HepG2 (cell line): Measurements from ENCODE around the gene EHD1. TPM values are rescaled to one million over a fixed set of nuclear protein-coding genes. Genes with fewer than 3 reads are reported as not detected.

Experiments used
- CBX5 ChIP-seq: sonication (generic); formaldehyde crosslinking; IDR thresholded peaks from 2 replicates; pipeline ENCODE4 v1.4.0; 2020; ENCODE audit warnings: missing genetic modification reagents, borderline replicate concordance
- DPF2 ChIP-seq: sonication (generic); formaldehyde crosslinking; IDR thresholded peaks from 2 replicates; pipeline ENCODE4 v1.4.0; 2020; ENCODE audit warnings: mild to moderate bottlenecking, low read depth, missing genetic modification reagents, borderline replicate concordance
- GABPB1 ChIP-seq: IDR thresholded peaks from 2 replicates; pipeline ENCODE4 v1.6.1; 2016; ENCODE audit warnings: mild to moderate bottlenecking, missing genetic modification reagents, moderate library complexity, missing compliant biosample characterization
- MEIS1 ChIP-seq: sonication (generic); formaldehyde crosslinking; IDR thresholded peaks from 2 replicates; pipeline ENCODE4 v1.9.0; 2021; ENCODE audit warnings: mild to moderate bottlenecking, missing genetic modification reagents, moderate library complexity, borderline replicate concordance
- NR3C1 ChIP-seq: sonication (generic); formaldehyde crosslinking; IDR thresholded peaks from 2 replicates; pipeline ENCODE4 v1.4.0; 2020; ENCODE audit warnings: missing genetic modification reagents
- RFXANK ChIP-seq: IDR thresholded peaks from 2 replicates; pipeline ENCODE4 v1.6.1; 2016
- SALL1 ChIP-seq: sonication (generic); formaldehyde crosslinking; IDR thresholded peaks from 2 replicates; pipeline ENCODE4 v1.8.0; 2022; ENCODE audit warnings: mild to moderate bottlenecking, missing genetic modification reagents
- ZBTB38 ChIP-seq: sonication (generic); formaldehyde crosslinking; IDR thresholded peaks from 2 replicates; pipeline ENCODE4 v1.5.1; 2020; ENCODE audit warnings: mild to moderate bottlenecking, missing genetic modification reagents
- ZBTB42 ChIP-seq: sonication (generic); formaldehyde crosslinking; IDR thresholded peaks from 2 replicates; pipeline ENCODE4 v1.5.0; 2020; ENCODE audit warnings: mild to moderate bottlenecking, missing genetic modification reagents
- ZNF207 ChIP-seq: fragments of 450-650 bp; IDR thresholded peaks from 2 replicates; pipeline ENCODE4 v1.6.1; 2016; ENCODE audit warnings: antibody characterized with exemption, borderline replicate concordance
- ZNF263 ChIP-seq: sonication (generic); formaldehyde crosslinking; IDR thresholded peaks from 2 replicates; pipeline ENCODE4 v1.4.0; 2020; ENCODE audit warnings: missing genetic modification reagents
- ZNF292 ChIP-seq: sonication (generic); formaldehyde crosslinking; IDR thresholded peaks from 2 replicates; pipeline ENCODE4 v1.8.1; 2022; ENCODE audit warnings: mild to moderate bottlenecking, low read depth, missing genetic modification reagents, borderline replicate concordance
- ZNF768 ChIP-seq: sonication (generic); formaldehyde crosslinking; IDR thresholded peaks from 2 replicates; pipeline ENCODE4 v1.4.0; 2020; ENCODE audit warnings: missing genetic modification reagents
- ZNF776 ChIP-seq: sonication (generic); formaldehyde crosslinking; IDR thresholded peaks from 2 replicates; pipeline ENCODE4 v1.4.0; 2020; ENCODE audit warnings: mild to moderate bottlenecking, missing genetic modification reagents
- ZNF788 ChIP-seq: sonication (generic); formaldehyde crosslinking; IDR thresholded peaks from 2 replicates; pipeline ENCODE4 v1.5.0; 2020; ENCODE audit warnings: mild to moderate bottlenecking, missing genetic modification reagents, borderline replicate concordance
- ZSCAN20 ChIP-seq: sonication (generic); formaldehyde crosslinking; IDR thresholded peaks from 2 replicates; pipeline ENCODE4 v1.4.0; 2020; ENCODE audit warnings: missing genetic modification reagents, mild to moderate bottlenecking, borderline replicate concordance
- polyA plus RNA-seq, 8 experiments: library from polyadenylated mRNA; depleted of rRNA in 3 of 8; stranded (reverse) in 7 of 8; unstranded in 1 of 8; fragments of >200 nt; fragmentation: Illumina TruSeq in 4 of 8; extraction: Trizol in 4 of 8; gene quantifications; 2 replicates each; pipeline versions ENCODE4 v1.2.1 to v1.2.3, GENCODE V29; 2011 to 2016; ENCODE audit warnings: low read depth in 4 of 8, missing spikeins in 1 of 8, mixed read lengths in 1 of 8; ENCODE audit not compliant: insufficient read depth in 1 of 8
- total RNA-seq, 5 experiments: library from RNA; depleted of rRNA; stranded (reverse); fragments of >200 nt; fragmentation: Illumina TruSeq; extraction: Trizol; gene quantifications; 2 replicates each; pipeline ENCODE4 v1.2.3, GENCODE V29; 2016; ENCODE audit warnings: low read depth in 1 of 5
- TF ChIP-seq, protein P1 (sequence below): sonication (generic); formaldehyde crosslinking; IDR thresholded peaks from 2 replicates; pipeline ENCODE4 v1.5.1; 2020; ENCODE audit warnings: missing genetic modification reagents, mild to moderate bottlenecking, borderline replicate concordance
- TF ChIP-seq, protein P2 (sequence below): sonication (generic); formaldehyde crosslinking; IDR thresholded peaks from 2 replicates; pipeline ENCODE4 v1.5.0; 2020; ENCODE audit warnings: mild to moderate bottlenecking, missing genetic modification reagents
- TF ChIP-seq, protein P3 (sequence below): sonication (generic); formaldehyde crosslinking; IDR thresholded peaks from 2 replicates; pipeline ENCODE4 v1.5.1; 2020; ENCODE audit warnings: mild to moderate bottlenecking, missing genetic modification reagents

EHD1 gene
- total and polyA plus RNA-seq, 2 of the 13 experiments (the other 11 are each of a cell fraction or from before 2014, with no cell fraction given), result 23.6 to 26.6 TPM

- TF ChIP-seq ZNF768, result 0 out of 2 replicates have a peak, but pooled peaks have one; percentile 1
- no peak for TF ChIP-seq ZNF263 (CRISPR knock-in tag)
- no peak for TF ChIP-seq ZNF776 (CRISPR knock-in tag)
- no peak for TF ChIP-seq CBX5
- TF ChIP-seq ZNF292 (CRISPR knock-in tag), result 0 out of 2 replicates have a peak, but pooled peaks have one; percentile 18
- 0 out of 2 replicates have a peak, but pooled peaks have one; percentile 33 for TF ChIP-seq MEIS1
- TF ChIP-seq SALL1 (CRISPR knock-in tag), result peak; percentile 6; the same call in 1 of the 2 replicates
- TF ChIP-seq ZNF788 (CRISPR knock-in tag), result no peak
- peak; percentile 12; the same call in 1 of the 2 replicates for TF ChIP-seq GABPB1
- TF ChIP-seq, protein P1, sequence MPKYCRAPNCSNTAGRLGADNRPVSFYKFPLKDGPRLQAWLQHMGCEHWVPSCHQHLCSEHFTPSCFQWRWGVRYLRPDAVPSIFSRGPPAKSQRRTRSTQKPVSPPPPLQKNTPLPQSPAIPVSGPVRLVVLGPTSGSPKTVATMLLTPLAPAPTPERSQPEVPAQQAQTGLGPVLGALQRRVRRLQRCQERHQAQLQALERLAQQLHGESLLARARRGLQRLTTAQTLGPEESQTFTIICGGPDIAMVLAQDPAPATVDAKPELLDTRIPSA, result no peak
- TF ChIP-seq DPF2 (CRISPR knock-in tag), result no peak
- no peak for TF ChIP-seq NR3C1 (CRISPR knock-in tag)
- TF ChIP-seq, protein P2, sequence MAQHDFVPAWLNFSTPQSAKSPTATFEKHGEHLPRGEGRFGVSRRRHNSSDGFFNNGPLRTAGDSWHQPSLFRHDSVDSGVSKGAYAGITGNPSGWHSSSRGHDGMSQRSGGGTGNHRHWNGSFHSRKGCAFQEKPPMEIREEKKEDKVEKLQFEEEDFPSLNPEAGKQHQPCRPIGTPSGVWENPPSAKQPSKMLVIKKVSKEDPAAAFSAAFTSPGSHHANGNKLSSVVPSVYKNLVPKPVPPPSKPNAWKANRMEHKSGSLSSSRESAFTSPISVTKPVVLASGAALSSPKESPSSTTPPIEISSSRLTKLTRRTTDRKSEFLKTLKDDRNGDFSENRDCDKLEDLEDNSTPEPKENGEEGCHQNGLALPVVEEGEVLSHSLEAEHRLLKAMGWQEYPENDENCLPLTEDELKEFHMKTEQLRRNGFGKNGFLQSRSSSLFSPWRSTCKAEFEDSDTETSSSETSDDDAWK (CRISPR knock-in tag), result no peak
- TF ChIP-seq, protein P3, sequence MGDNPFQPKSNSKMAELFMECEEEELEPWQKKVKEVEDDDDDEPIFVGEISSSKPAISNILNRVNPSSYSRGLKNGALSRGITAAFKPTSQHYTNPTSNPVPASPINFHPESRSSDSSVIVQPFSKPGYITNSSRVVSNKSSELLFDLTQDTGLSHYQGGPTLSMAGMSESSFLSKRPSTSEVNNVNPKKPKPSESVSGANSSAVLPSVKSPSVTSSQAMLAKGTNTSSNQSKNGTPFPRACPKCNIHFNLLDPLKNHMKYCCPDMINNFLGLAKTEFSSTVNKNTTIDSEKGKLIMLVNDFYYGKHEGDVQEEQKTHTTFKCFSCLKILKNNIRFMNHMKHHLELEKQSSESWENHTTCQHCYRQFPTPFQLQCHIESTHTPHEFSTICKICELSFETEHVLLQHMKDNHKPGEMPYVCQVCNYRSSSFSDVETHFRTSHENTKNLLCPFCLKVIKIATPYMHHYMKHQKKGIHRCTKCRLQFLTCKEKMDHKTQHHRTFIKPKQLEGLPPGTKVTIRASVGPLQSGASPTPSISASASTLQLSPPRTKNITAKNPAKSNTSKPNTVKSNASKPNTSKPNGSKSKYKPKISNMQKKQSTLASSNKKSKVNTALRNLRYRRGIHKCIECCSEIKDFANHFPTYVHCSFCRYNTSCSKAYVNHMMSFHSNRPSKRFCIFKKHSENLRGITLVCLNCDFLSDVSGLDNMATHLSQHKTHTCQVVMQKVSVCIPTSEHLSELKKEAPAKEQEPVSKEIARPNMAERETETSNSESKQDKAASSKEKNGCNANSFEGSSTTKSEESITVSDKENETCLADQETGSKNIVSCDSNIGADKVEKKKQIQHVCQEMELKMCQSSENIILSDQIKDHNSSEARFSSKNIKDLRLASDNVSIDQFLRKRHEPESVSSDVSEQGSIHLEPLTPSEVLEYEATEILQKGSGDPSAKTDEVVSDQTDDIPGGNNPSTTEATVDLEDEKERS (CRISPR knock-in tag), result 0 out of 2 replicates have a peak, but pooled peaks have one; percentile 7
- 0 out of 2 replicates have a peak, but pooled peaks have one; percentile 5 for TF ChIP-seq ZBTB42 (CRISPR knock-in tag)
- TF ChIP-seq RFXANK (CRISPR knock-in tag), result no peak
- TF ChIP-seq ZSCAN20 (CRISPR knock-in tag), result no peak
- peak; percentile 97 for TF ChIP-seq ZBTB38 (CRISPR knock-in tag)
- no peak for TF ChIP-seq ZNF207
These were observed 7.4 kb downstream of the EHD1 start (continued) for GRCh38 chr11:64870893-64871466.
